ENCODE results near the gene HEATR3. TPM values are rescaled to one million over a fixed set of nuclear protein-coding genes. Genes with fewer than 3 reads are reported as not detected.

HEATR3 gene
- total and polyA plus RNA-seq, 2 of the 13 experiments (the other 11 are each of a cell fraction or from before 2014, with no cell fraction given), result 22.4 to 52.4 TPM

GRCh38 chr16:50081428-50082018 lies 15.8 kb downstream of the HEATR3 start (continued):
- TF ChIP-seq GMEB2 (CRISPR knock-in tag; IDR thresholded peaks at IDR 0.05; ENCODE audit: low read depth) (no peak), BORCS8-MEF2B (CRISPR knock-in tag; IDR thresholded peaks at IDR 0.05) (no peak), ZNF552 (CRISPR knock-in tag; IDR thresholded peaks at IDR 0.05; ENCODE audit: borderline replicate concordance) (no peak), ZNF383 (CRISPR knock-in tag; IDR thresholded peaks at IDR 0.05; ENCODE audit: borderline replicate concordance) (no peak), ZNF3 (CRISPR knock-in tag; IDR thresholded peaks at IDR 0.05) (no peak), TCF7 (IDR thresholded peaks at IDR 0.05; ENCODE audit: low read depth) (no peak), ZNF350 (CRISPR knock-in tag; IDR thresholded peaks at IDR 0.05; ENCODE audit: borderline replicate concordance, low read depth) (no peak), YEATS2 (CRISPR knock-in tag; IDR thresholded peaks at IDR 0.05; ENCODE audit: borderline replicate concordance) (no peak), NRL (CRISPR knock-in tag; IDR thresholded peaks at IDR 0.05; ENCODE audit: borderline replicate concordance) (no peak), SNAPC4 (CRISPR knock-in tag; IDR thresholded peaks at IDR 0.05) (no peak), ZNF7 (CRISPR knock-in tag; IDR thresholded peaks at IDR 0.05) (no peak), PLRG1 (conservative IDR thresholded peaks at IDR 0.05) (no peak), THAP9 (CRISPR knock-in tag; IDR thresholded peaks at IDR 0.05; ENCODE audit: borderline replicate concordance) (no peak)

All from HepG2 (cell line).